B cell (primary cell): ENCODE data around the gene IL36RN. TPM values are rescaled to one million over a fixed set of nuclear protein-coding genes. Genes with fewer than 3 reads are reported as not detected.
A peak's percentile ranks its signal among the peaks of the same experiment; 100 is the strongest.
"Not testable (repeated sequence)": the region's sequence is repeated elsewhere in the genome, so short reads cannot be mapped to it uniquely, and the experiment has no call there.

Experiments used
- ATAC-seq: fragments of 200-7000 bp; cut with Tn5 transposase; one replicate; pipeline ENCODE4 v1.10.0; 2021; ENCODE audit warnings: low read depth, mild to moderate bottlenecking, moderate number of reproducible peaks, moderate library complexity
- CTCF ChIA-PET: fragments of 350-600 bp; sonication (Branson Sonifier 250); formaldehyde crosslinking; loops from one replicate; lab custom pipeline; 2021; ENCODE audit warnings: antibody characterized with exemption, inconsistent platforms; lab: Charles Lee
- POLR2A ChIA-PET: fragments of 350-600 bp; sonication (Branson Sonifier 250); formaldehyde crosslinking; loops from one replicate; lab custom pipeline; 2021; ENCODE audit warnings: antibody characterized with exemption; lab: Charles Lee
- DNase-seq: peaks from one replicate; pipeline ENCODE4 v3.0.0; 2013
- H2AFZ ChIP-seq: 2 replicates; pipeline ENCODE4 v1.6.1; 2012; ENCODE audit warnings: mild to moderate bottlenecking, low read depth, low read length; ENCODE audit not compliant: insufficient read depth, poor library complexity, severe bottlenecking
- H3K27ac ChIP-seq, 2 donors: 1 replicate in 1 of 2; 2 replicates in 1 of 2; pipeline ENCODE4 v1.5.1; 2012 to 2013; ENCODE audit warnings: low read length in 2 of 2, mild to moderate bottlenecking in 2 of 2, moderate library complexity in 1 of 2
- H3K27me3 ChIP-seq, 4 experiments: fragments of 200-600 bp in 1 of 4; sonication (generic) in 1 of 4; replicated peaks in 1 of 4; 1 replicate in 2 of 4; 2 replicates in 2 of 4; pipeline versions ENCODE4 v1.6.1 to v1.7.0; 2013 to 2016; ENCODE audit warnings: low read length in 3 of 4, mild to moderate bottlenecking in 2 of 4, mixed read lengths in 1 of 4, moderate library complexity in 1 of 4; ENCODE audit not compliant: insufficient read depth in 4 of 4, control insufficient read depth in 3 of 4; ENCODE audit errors: control extremely low read depth in 1 of 4
- H3K36me3 ChIP-seq, 2 experiments: replicated peaks in 1 of 2; 1 replicate in 1 of 2; 2 replicates in 1 of 2; pipeline versions ENCODE4 v1.6.1 to v1.7.1; 2013; ENCODE audit warnings: low read length in 1 of 2; ENCODE audit not compliant: insufficient read depth in 2 of 2, control insufficient read depth in 1 of 2; ENCODE audit errors: control extremely low read depth in 1 of 2, extremely low read depth in 1 of 2
- H3K4me1 ChIP-seq, 2 donors: fragments of 200-600 bp in 1 of 2; sonication (generic) in 1 of 2; 1 replicate in 1 of 2; 2 replicates in 1 of 2; pipeline versions ENCODE4 v1.5.1 to v1.6.1; 2013 to 2017; ENCODE audit warnings: low read length in 2 of 2; ENCODE audit not compliant: control insufficient read depth in 2 of 2, insufficient read depth in 2 of 2
- H3K4me2 ChIP-seq: replicated peaks from 2 replicates; pipeline ENCODE3; 2012; ENCODE audit warnings: mild to moderate bottlenecking, low read depth, low read length; ENCODE audit not compliant: poor library complexity, severe bottlenecking
- H3K4me3 ChIP-seq, 5 experiments: fragments of 200-600 bp in 1 of 5; sonication (generic) in 1 of 5; 1 replicate in 3 of 5; 2 replicates in 2 of 5; pipeline versions ENCODE4 v1.5.1 to v1.7.0; 2011 to 2016; ENCODE audit warnings: low read length in 4 of 5, mild to moderate bottlenecking in 4 of 5, low read depth in 2 of 5, control low read depth in 1 of 5, moderate library complexity in 1 of 5; ENCODE audit not compliant: insufficient read depth in 1 of 5; ENCODE audit errors: control extremely low read depth in 1 of 5, extremely low read depth in 1 of 5
- H3K79me2 ChIP-seq: fragments of 200-600 bp; sonication (generic); one replicate; pipeline ENCODE4 v1.6.0; 2016; ENCODE audit warnings: low read length; ENCODE audit not compliant: control insufficient read depth, insufficient read depth
- H3K9ac ChIP-seq: fragments of 200-600 bp; sonication (generic); 2 replicates; pipeline ENCODE4 v1.6.1; 2017; ENCODE audit warnings: mild to moderate bottlenecking, low read length, moderate library complexity
- H3K9me3 ChIP-seq, 3 donors: one replicate each; pipeline versions ENCODE4 v1.6.1 to v1.7.1; 2013; ENCODE audit warnings: low read length in 2 of 3; ENCODE audit not compliant: control insufficient read depth in 2 of 3, insufficient read depth in 1 of 3; ENCODE audit errors: control extremely low read depth in 1 of 3
- H4K20me1 ChIP-seq: 2 replicates; pipeline ENCODE4 v1.6.0; 2012; ENCODE audit warnings: mild to moderate bottlenecking, low read length; ENCODE audit not compliant: insufficient read depth, control insufficient read depth, poor library complexity, severe bottlenecking
- H3K27ac Mint-ChIP-seq: one replicate; pipeline ENCODE4 v1.8.0; 2021; ENCODE audit warnings: mixed read lengths
- H3K27me3 Mint-ChIP-seq: one replicate; pipeline ENCODE4 v1.8.0; 2021; ENCODE audit warnings: mixed read lengths
- H3K4me1 Mint-ChIP-seq: one replicate; pipeline ENCODE4 v1.8.0; 2021; ENCODE audit warnings: mixed read lengths
- H3K4me3 Mint-ChIP-seq: one replicate; pipeline ENCODE4 v1.8.0; 2021; ENCODE audit warnings: mixed read lengths
- H3K9me3 Mint-ChIP-seq: one replicate; pipeline ENCODE4 v1.8.0; 2022; ENCODE audit warnings: mixed read lengths; ENCODE audit not compliant: insufficient read depth
- CTCF ChIP-seq: fragments of 200-600 bp; IDR thresholded peaks from one replicate; pipeline ENCODE4 v1.8.0; 2022; ENCODE audit warnings: antibody characterized with exemption, mild to moderate bottlenecking
- EZH2 ChIP-seq: IDR thresholded peaks from 2 replicates; pipeline ENCODE4 v1.6.1; 2012; ENCODE audit warnings: borderline replicate concordance, low read depth, mild to moderate bottlenecking, moderate library complexity, low read length; ENCODE audit not compliant: insufficient read depth, poor library complexity, severe bottlenecking
- WGBS: methylation state at CpG from one replicate; pipeline ENCODE4 v1.1.5; 2013; ENCODE audit warnings: missing lambda C conversion rate; ENCODE audit not compliant: insufficient coverage; 5-methylcytosine and 5-hydroxymethylcytosine counted together
- intact Hi-C: fragments of 100-400 bp; cut with micrococcal nuclease; formaldehyde crosslinking; loops from one replicate; pipeline ENCODE4 v1.10.0; 2022
- polyA plus RNA-seq: library from polyadenylated mRNA; depleted of rRNA; stranded (reverse); fragments of >200 nt; gene quantifications from 2 replicates; pipeline ENCODE4 v1.2.3, GENCODE V29; 2012
- total RNA-seq, 2 donors: library from RNA; stranded (reverse); fragments of 120-200 nt in 1 of 2; gene quantifications; 1 replicate in 1 of 2; 2 replicates in 1 of 2; pipeline versions ENCODE4 v1.2.3 to v1.2.4, GENCODE V29; 2013 to 2022

IL36RN gene
- total and polyA plus RNA-seq, 2 donors (not counting 1 experiment from before 2014, with no cell fraction given), result not detected

- H3K4me1 Mint-ChIP-seq, result peaks cover 13% of the 10 kb centered on the region
- H3K9ac ChIP-seq, H3K36me3 ChIP-seq, H3K9me3 ChIP-seq, H3K4me3 Mint-ChIP-seq, H3K27me3 ChIP-seq, ATAC-seq, DNase-seq, H3K4me3 ChIP-seq, intact Hi-C loops, H3K79me2 ChIP-seq, H4K20me1 ChIP-seq, H3K27ac ChIP-seq, H3K9me3 Mint-ChIP-seq, H3K4me2 ChIP-seq, POLR2A ChIA-PET, H3K27ac Mint-ChIP-seq: not testable (repeated sequence)
- peaks cover 7 to 11% of the 10 kb centered on the region in 2 donors for H3K4me1 ChIP-seq
- H3K27me3 Mint-ChIP-seq, result peaks cover 13% of the 10 kb centered on the region
- WGBS, result 90% methylated on average over 2 of the region's 2 CpGs
- CTCF ChIA-PET, result interaction anchor here (1.5 to 1.8 kb wide), 2 partner anchors 12 to 41 kb away, joined by 4 to 10 read pairs; no protein-coding TSS in a partner anchor
- peak overlapping the region; percentile 52 for H2AFZ ChIP-seq
These were observed 38.0 kb downstream of the IL36RN start for GRCh38 chr2:113096842-113097618.

DNA sequence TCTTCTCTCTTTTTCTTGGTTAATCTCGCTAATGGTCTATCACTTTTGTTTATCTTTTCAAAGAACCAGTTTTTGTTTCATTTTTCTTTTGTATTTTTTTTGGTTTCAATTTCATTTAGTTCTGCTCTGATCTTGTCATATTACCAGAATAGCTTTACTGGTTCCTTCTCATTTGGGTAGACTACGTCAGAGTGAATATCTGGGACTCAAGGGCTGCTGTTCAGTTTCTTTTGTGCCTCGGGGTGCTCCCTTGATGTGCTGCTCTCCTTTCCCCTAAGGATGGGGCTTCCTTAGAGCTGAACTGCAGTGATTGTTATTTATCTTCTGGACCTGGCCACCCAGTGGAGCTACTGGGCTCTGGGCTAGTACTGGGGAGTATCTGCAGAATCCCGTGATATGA is 39.0 kb downstream of the IL36RN start:
- POLR2A ChIA-PET, result no interaction called here
- peak; percentile 41 for ATAC-seq
- H3K27ac ChIP-seq, result no peak overlapping the region

More for the DNA sequence above, 39.0 kb downstream of the IL36RN start:
- peak overlapping the region; percentile 5 for H3K27ac Mint-ChIP-seq
- H2AFZ ChIP-seq, result peak overlapping the region; percentile 52
- peaks cover 7 to 11% of the 10 kb centered on the region in 2 donors for H3K4me1 ChIP-seq
- H3K9me3 Mint-ChIP-seq, result peaks cover 7% of the 10 kb centered on the region
- WGBS, result 48% methylated on average over 3 of the region's 4 CpGs
- H3K9me3 ChIP-seq, result peaks cover 0 to 10% (median 0%) of the 10 kb centered on the region in 3 donors
- peak overlapping the region; percentile 48 for H3K9ac ChIP-seq
- intact Hi-C loops, result no loop called here
- peak; percentile 63 for DNase-seq
- peak overlapping the region; percentile 62 for H3K4me2 ChIP-seq
- peaks cover 13% of the 10 kb centered on the region for H3K27me3 Mint-ChIP-seq
- CTCF ChIA-PET, result interaction anchor here (1.5 to 1.8 kb wide), 2 partner anchors 13 to 40 kb away, joined by 4 to 10 read pairs; no protein-coding TSS in a partner anchor
- no peaks in the 10 kb centered on the region for H3K79me2 ChIP-seq
- no peaks in the 10 kb centered on the region for H4K20me1 ChIP-seq
- no peaks in the 10 kb centered on the region for H3K27me3 ChIP-seq
- H3K36me3 ChIP-seq, result no peaks in the 10 kb centered on the region
- H3K4me3 Mint-ChIP-seq, result peak overlapping the region; percentile 47
- H3K4me3 ChIP-seq, result peak overlapping the region in 3 of 5 experiments; percentile 10 to 52 (median 15)
- TF ChIP-seq CTCF (no peak), EZH2 (no peak)
- H3K4me1 Mint-ChIP-seq, result peaks cover 13% of the 10 kb centered on the region
